DMS53 treated with DMSO at 0.1 percent for 48 hours (cell line): ENCODE measurements around the gene KRTDAP.

Experiments
- DNase-seq: peaks from one replicate; lab custom pipeline; 2025; ENCODE audit not compliant: unreplicated experiment; lab: John Stamatoyannopoulos, UW

The KRTDAP gene, protein sequence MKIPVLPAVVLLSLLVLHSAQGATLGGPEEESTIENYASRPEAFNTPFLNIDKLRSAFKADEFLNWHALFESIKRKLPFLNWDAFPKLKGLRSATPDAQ

DNA sequence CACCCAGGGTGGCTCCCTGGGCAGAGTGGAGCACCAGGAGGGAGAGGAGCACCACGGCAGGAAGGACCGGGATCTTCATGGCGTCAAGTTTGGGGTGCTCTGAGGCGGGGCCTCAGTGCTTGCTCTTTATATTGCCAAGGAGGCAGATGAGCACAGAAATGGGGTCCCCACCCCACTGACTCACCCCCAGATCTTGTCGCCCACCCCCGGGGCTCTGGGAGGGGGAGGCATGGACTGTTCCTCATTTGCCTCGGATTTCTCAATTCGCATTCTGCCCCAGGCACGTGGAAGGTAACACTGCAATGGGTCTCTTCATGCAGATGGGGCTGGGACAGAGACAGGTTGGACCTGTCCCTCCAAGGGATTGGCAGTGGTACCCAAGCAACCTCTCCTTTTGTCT lies at the start of gene KRTDAP:
TSS of gene KRTDAP (minus strand) at position 101 of the 400 bp plus-strand sequence. CDS start at position 79, 22 bp downstream.
- DNase-seq, result no peak

DNA sequence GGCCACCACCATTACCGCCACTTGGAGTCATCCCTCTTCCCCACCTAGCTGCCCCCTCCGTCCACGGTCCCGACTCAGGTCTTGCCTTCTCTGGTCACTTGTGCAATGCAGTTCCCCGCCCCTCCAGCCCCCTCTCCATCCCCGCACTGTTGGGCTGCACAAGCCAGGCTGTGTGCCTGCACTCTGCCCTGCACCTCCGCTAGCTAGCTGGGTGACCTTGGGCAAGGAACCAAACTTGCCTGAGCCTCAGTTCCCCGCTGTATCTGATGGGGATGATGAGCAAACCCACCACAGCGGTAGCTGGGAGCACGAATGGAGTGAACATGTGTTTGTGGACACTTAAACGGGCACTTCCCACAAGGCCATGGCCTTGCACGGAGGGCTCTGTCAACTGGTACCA lies 49.6 kb upstream of the KRTDAP start:
- DNase-seq, result no peak

DNA sequence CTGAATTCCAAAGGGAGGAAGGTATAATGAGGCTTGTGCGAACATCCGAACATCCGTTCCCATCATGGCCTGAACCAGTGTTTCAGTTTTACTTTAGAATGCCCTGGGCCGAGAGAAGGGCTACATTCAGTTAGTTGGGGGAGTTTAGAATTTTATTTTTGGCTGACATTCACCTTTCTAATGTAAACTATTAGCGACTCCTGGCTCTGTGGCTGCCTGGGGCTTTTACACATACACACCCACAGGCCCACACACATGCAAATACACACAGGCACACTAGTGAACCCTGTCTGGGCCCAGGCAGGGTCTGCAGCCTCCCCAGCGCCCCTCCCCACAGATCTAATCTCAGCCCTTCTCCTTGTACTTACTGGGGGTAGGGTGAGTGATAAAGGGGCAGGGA lies 49.0 kb upstream of the KRTDAP start:
- DNase-seq, result no peak

DNA sequence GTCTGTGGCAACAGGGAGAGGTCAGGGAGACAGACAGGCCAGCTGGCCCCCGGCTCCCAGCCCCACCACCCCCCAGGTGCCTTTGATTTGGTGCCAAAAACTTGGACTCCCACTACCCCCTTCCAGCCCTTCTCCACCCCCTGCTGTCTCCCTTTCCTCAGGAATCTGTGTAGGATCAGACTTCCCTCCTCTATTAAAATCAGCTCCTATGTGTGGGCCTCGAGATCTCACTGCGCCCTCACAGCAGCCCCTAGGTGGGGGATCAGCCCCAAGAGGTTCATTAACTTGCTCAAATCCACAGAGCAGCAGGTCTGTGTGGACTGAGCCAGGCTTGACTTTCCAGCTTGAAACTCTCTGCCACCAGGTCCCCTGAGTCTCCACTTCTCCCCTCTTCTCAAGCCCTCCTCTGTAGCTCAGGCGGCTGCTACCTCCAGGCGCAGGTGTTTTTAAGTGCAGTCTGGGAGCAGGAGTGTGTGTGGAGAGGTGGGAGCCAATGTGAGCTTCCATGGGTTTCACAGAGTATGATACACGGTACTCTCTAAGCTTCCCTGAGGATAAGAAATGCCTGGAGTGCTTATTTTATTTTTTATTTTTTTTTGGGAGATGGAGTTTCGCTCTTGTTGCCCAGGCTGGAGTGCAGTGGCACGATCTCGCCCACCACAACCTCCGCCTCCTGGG lies 44.7 kb upstream of the KRTDAP start:
- no peak for DNase-seq

DNA sequence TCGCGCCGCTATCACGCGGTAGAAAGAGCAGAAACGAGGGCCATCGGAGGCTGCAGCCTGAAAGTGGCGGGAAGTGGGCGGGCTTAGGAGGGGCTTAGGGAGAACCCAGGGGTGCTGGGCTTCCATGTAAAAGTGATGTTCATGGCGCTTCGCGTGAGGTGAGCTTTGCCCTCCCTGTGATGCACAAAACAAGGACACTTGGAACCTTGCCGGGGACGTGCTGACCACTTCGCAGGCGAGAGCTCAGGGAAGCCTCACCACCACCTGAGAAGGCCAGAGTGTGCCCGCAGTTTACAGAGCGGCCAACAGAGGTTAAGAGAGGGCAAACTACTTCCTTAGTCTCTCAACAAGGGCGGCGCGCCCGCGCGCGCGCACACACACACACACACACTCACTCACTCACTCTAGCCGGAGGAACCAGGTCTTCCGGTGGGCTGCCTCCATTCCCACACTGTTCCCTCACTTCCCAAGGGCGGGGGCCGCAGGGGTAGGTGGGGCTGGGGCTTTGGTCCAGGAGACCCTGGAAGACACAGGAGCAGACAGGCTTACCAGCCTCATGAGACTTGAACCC lies 43.6 kb upstream of the KRTDAP start:
- DNase-seq, result no peak

DNA sequence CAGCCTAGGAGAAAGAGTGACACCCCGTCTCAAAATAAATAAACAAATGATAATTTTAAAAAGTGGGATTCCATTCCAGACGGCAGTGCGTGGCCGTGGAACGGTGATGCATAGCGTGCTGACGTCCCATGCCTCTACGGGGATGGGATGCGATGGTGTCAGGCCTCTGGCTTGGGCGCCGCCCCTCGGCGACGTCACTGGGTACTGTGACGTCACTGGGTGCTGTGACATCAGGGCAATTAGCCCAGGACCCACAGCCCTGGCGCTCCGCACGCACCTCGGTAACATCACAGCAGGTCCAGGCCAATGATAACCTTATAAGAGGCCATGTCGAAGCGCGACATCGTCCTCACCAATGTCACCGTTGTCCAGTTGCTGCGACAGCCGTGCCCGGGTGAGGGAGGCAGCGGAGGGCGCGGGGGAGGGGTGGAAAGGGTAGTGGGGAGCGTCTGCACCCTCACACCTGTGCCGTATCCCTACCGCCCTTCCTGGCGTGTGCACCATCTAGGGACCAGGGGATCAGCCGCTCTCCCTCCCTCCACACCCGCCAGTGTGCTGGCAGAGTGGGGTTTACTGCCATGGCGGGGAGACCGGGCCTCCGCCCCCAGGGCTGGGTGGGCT lies 43.0 kb upstream of the KRTDAP start, which contains the start of gene GAPDHS:
TSS of gene GAPDHS (plus strand) at position 256 of the 621 bp plus-strand sequence. CDS start at position 328, 72 bp downstream.
- DNase-seq, result no peak

DNA sequence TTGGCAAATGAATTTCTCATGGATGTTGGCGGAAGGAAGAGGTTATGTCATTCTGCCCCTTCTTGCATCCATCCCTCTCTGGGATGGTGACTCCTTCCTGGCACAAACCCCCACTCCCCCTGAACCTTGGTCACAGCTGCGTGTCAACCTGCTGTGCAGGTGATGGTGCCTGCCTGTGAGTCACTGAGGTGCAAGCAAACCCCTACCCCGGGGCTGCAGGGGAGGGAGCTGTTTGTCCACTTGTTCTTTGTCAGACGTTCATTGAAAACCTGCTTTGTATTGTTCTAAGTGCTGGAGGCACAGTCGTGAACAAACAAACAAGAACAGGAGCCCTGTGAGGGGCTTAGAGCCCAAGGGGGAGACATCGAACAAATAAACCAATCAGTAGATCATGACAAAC lies 41.0 kb upstream of the KRTDAP start:
- DNase-seq, result no peak

DNA sequence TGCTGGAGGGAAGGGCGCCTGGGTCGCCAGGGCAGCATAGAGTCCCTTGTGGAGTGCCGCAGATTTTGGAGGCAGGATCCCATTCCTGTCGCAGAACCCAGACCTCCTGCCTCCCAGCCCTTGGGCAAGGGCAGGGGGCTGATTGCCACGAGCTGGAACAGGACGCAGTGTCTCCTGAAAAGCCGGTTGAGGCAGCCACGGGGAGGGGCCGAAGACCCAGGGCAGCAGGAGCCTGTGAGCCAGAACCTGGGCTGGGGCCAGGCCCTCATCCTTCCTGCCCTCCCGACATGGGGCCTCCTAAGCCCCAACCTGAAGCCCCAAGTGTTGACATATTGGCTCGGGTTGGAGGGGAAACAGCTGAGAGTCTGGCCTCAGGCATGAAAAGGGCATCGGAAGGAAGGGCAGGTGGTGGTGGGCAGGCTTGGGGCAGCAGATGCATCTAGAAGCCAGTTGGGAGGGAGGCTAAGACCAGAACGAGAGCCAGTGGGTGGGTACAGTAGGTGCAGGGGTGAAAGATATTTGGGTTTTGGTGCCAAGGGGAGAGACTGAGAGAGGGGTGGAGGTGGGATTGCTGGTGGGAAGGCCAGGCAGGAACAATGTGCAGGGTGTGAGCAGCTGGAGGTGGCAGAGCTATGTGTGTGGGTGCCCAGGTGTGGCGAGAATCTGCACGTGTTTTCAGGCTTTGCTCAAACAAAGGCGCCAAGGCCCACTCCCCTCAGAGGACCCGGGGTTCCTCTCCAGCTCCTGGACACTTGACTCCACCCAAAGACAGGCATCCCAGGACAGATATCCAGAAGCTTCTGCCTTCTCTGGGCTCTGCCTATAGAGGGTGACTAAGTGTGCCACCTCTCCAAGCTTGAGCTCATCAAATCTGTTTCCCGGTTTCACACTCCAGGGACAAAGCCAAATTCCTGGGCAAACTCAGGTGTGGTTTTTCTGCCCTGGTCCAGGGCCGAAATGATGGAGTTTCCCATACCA lies 39.3 kb upstream of the KRTDAP start:
- DNase-seq, result no peak

DNA sequence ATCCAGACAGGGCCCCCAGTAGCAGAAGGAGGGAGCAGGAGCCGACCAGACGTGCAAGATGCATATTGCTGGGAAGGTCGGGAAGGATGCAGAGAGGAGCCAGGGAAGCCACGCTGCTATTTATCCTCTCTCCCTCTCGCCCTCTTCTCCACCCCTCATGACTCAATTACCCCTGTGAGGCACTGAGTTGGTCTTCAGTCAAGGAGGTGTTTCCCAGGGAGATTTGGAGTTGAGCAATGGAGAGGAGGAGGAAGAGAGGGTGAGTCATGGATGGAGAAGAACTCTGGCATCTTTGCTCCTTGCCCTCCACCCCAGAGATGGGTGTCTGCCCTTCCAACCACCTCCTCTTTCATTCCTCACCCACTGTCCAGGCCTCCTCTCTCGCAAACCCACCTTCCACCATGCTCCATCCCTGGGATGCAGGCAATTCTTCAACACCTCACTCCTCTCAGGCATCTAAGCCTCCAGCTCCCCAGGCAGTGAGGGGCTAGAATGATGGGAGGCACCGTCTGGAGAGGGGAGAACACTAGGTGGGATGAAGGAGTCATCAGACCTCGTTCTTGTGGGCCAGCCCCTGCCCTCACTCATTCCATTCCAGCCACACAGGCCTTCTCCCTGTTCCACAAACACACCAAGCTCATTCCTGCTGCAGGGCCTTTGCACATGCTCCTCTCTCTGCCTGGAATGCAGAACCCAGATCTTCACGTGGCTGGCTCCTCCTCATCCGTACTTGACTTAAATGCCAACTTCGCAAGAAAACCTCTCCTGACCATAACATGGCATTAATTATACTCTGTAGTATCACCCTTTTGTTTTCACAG lies 38.2 kb upstream of the KRTDAP start, which contains the start of gene SBSN:
TSS of gene SBSN (minus strand) at position 94 of the 821 bp plus-strand sequence. CDS start at position 64, 30 bp downstream.
- no peak for DNase-seq

DNA sequence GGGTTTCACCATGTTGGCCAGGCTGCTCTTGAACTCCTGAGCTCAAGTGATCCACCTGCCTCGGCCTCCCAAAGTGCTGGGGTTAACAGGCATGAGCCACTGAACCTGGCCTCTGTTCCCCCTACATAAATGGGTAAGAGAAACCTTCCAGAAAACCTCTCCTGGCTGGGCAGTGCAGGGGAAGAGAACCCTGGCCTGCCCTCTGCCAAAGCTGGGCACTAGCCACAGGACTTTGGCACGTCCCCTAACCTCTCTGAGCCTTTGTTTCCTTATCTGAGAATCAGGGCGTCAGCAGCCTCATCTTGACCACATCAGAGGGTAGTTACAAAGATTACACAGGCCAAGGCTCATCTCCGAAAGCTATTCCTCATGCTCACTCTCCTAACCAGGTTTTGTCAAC lies 35.6 kb upstream of the KRTDAP start:
- no peak for DNase-seq

DNA sequence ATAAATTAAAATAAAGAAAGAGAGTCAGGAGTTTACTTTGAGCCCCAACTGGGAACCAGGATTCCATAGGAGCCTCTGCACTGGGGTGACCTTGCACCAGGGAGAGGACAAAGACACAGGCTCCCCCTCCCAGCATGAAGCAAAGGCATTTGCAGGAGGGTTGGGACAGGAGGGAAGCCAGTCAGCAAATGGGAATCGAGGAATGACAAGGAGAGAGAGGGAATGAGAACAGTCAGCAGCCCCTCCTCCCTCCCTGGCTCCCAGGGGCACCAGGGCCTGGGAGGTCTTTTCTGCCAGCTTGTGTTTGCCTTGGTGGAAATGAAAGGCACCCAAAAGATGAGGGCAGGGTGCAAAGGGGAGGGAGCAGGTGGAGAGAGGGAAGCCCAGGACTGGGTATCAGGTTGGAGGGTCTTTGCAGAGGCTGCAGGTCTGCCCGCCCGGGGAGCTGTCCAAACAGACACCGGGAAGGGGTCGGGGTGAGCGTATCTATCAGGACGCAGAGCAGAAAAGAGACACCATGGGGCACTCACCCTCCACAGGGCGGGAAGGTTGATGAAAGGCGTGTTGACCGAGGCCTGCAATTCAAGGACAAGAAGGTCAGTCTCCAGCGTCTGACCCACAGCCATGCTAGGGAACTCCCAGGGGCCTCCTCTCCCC lies 34.0 kb upstream of the KRTDAP start:
- DNase-seq, result no peak

DNA sequence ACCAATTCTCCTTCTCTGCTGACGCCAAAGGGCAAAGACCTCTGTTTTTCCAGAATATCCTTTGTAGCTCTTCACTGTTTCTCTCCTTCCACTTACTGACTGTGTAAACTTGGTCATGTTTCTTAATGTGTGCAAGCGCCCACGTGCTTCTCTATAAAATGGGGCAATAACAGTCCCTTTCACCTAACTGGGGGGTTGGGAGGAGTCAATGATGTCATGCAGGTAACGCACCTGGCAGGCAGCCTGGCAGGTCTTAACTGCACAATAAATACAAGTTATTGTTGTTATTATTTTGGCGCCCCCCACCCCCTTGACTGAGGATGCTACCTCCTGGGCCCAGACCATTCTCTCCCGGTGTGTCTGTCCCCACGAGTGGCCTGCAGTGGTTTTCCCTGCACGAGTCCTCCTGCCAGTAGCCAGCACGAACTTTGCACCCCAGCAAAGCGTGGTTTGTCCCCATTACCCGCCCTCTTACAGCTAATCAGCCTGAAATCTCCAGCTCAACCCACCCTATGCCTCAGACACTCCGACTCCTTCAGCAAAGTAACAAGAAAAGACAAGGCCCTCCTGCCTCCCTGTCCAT lies 32.6 kb upstream of the KRTDAP start:
- no peak for DNase-seq

DNA sequence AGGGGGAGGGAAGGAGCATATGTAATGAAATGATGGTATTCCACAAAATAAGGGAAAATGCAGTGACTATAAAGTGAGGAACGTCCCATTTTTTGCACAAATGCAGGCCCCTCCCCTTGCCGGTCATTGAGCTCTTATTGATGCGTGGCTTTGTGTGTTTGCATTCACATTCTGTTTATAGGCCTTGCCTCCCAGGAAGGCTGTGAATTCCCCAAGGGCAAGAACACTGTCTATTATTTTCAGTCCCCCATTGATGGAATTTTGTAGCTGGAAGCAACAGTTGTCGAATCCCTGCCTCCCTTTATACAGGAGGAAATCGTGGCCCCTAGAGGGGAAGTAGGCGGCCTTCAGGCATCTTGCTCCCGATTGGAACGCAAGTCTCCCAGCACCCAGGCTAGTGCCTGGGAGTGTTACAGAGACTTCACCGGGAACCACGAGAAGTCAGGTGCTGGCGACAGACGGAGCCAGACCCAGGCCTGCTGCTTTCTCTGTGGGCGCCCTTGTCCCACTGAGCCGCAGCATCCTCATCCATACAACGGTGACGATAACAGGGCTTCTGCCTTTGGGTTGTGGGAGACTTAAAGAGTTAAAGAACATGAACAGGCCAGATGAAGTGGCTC lies 31.0 kb upstream of the KRTDAP start:
- DNase-seq, result no peak

DNA sequence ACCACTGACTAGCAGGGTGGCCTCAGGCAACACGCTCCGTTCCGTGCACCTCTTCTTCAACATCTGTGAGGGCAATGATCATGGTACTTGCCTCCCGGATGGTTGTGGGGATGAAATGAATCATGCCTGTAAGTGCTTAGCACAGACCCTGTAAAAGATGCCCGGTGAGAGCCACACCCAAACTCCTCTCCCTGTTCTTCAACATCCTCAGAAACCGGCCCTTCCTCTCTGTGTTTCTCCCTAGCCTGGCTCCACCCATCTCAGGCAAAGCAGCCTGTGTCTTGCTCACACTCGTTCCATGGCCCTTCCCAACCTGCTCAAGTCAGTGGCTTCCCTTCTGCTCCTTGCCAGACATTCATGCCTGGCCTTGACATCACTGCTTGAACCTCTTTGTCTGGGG lies 29.0 kb upstream of the KRTDAP start:
- DNase-seq, result no peak

DNA sequence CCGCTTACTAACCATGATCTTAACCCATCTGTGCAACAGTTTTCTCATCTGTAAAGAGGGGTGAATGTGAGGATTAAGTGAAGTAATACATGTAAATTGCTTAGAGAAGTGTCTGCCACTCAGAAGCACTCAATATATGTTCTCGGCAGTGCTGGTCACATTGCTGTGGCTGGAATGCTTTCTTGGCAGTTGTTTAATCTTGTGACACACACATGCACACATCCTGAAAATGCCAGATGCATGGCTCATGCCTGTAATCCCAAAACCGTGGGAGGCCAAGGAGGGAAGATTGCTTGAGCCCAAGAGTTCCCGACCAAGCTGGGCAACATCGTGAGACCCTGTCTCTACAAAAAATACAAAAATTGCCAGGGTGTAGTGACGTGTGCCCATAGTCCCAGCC lies 28.0 kb upstream of the KRTDAP start:
- DNase-seq, result no peak

DNA sequence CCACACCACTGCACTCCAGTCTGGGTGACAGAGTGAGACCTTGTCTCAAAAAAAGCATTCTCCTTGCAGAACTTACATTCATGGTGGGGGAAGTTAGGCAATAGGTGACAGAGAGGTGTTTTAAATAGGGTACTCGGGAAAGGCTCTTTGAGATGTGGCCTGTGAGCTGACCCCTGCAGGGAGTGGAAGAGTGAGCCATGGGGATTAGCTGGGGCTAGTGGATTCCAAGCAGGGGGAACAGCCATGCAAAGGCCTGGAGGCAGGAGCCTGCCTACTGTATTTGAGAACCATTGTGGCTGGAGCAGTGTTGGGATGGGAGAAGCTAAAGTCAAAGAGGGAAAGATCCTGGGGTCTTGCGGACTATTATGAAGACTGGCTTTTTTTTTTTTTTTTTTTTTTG lies 27.1 kb upstream of the KRTDAP start:
- no peak for DNase-seq

DNA sequence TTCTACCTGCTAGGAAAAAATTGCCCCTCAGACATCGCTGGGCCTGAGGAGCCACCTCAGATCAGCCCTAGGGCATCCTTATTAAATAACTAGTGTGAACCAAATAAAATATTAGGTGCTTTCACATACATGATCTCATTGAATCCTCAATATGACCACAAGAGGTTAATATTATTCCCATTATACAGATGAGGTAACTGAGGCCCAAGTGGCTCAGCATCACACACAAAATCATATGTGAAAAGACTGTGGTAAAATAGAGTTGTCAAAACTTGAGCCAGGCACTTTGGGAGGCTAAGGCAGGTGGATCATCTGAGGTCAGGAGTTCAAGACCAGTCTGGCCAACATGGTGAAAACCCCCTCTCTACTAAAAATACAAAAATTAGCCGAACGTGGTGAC lies 26.0 kb upstream of the KRTDAP start:
- no peak for DNase-seq

DNA sequence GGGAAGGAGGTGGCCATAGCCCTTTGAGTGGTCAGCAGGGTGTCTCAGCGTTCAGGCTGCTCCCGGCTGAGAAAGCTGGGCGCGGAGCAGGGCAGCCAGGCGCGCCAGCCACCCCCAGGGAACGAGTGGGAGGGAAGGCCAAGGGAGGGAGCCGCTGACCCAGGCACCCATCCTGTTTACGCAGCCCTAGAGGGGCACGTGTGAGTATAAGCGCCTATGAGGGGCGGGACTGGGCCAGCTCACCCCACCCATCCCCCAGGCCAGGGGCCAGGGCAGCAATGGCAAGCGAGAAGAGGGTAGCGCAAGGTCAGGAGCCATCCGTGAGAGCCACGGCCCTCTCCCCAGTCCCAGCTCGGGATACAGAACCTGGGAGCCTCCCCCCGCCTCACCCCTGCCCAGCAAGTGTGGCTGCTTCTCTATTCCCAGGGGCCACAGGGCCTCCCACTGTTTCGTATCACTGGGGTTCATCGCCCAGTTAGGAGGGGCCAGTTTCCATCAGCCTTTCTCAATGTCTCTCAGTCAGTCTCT lies 24.1 kb upstream of the KRTDAP start:
- DNase-seq, result no peak
